A549 (cell line): Measurements from ENCODE around the gene CFL1. TPM values are rescaled to one million over a fixed set of nuclear protein-coding genes. Genes with fewer than 3 reads are reported as not detected.
"Not testable (repeated sequence)": the region's sequence is repeated elsewhere in the genome, so short reads cannot be mapped to it uniquely, and the experiment has no call there.

ENCODE experiments used
- ATAC-seq, 2 experiments: fragments of 200-7000 bp in 1 of 2; fragments of >200 bp in 1 of 2; cut with Nextera tagmentation in 1 of 2; cut with Tn5 transposase in 1 of 2; 3 replicates each; pipeline versions ENCODE4 v1.8.0 to v1.9.1; 2018 to 2020; ENCODE audit warnings: mild to moderate bottlenecking in 1 of 2, moderate library complexity in 1 of 2
- CTCF ChIA-PET: fragments of 300-600 bp; sonication (Branson Sonifier 250); formaldehyde crosslinking; extraction: SDS; loops from one replicate; lab custom pipeline; 2021; ENCODE audit warnings: antibody characterized with exemption, inconsistent platforms; lab: Yijun Ruan, JAX
- POLR2A ChIA-PET: fragments of 350-600 bp; formaldehyde crosslinking; extraction: SDS; loops from one replicate; lab custom pipeline; 2021; ENCODE audit warnings: antibody characterized with exemption, inconsistent platforms; lab: Yijun Ruan, JAX
- DNase-seq, 2 experiments: peaks; one replicate each; pipeline versions ENCODE4 v3.0.0 to v3.0.0-alpha.2; 2011 to 2016; ENCODE audit warnings: low read depth in 1 of 2, low spot score in 1 of 2
- FAIRE-seq: peaks from 2 replicates; lab custom pipeline; 2011; peaks lifted over from hg19 to GRCh38; lab: Jason Lieb, UNC
- H3K27ac ChIP-seq, 2 experiments: fragments of >200 bp; sonication (Bioruptor Twin); formaldehyde crosslinking; 3 replicates each; pipeline ENCODE4 v1.5.1; 2016 to 2017
- H3K4me1 ChIP-seq: fragments of >200 bp; sonication (Bioruptor Twin); formaldehyde crosslinking; 3 replicates; pipeline ENCODE4 v1.6.1; 2016
- H3K4me2 ChIP-seq: fragments of >200 bp; sonication (Bioruptor Twin); formaldehyde crosslinking; 3 replicates; pipeline ENCODE4 v1.6.1; 2016
- H3K4me3 ChIP-seq: fragments of >200 bp; sonication (Bioruptor Twin); formaldehyde crosslinking; 3 replicates; pipeline ENCODE4 v1.5.1; 2016
- H3K9me3 ChIP-seq: fragments of >200 bp; sonication (Bioruptor Twin); formaldehyde crosslinking; 3 replicates; pipeline ENCODE4 v1.6.1; 2016
- CBX8 ChIP-seq: fragments of 200-600 bp; sonication (generic); IDR thresholded peaks from 2 replicates; pipeline ENCODE4 v1.6.1; 2016
- EP300 ChIP-seq, 2 experiments: fragments of >200 bp; sonication (Bioruptor Twin); formaldehyde crosslinking; IDR thresholded peaks; 2 replicates in 1 of 2; 3 replicates in 1 of 2; pipeline ENCODE4 v1.6.1; 2016 to 2017
- HOXA7 ChIP-seq: fragments of 250-450 bp; sonication (Bioruptor Pico); IDR thresholded peaks from 2 replicates; pipeline ENCODE4 v1.5.0; 2020; ENCODE audit warnings: mild to moderate bottlenecking, moderate library complexity
- JUN ChIP-seq, 2 experiments: fragments of >200 bp; sonication (Bioruptor Twin); formaldehyde crosslinking; IDR thresholded peaks; 2 replicates in 1 of 2; 3 replicates in 1 of 2; pipeline ENCODE4 v1.6.1; 2016 to 2017
- KDM1A ChIP-seq: fragments of 200-600 bp; sonication (generic); IDR thresholded peaks from 2 replicates; pipeline ENCODE4 v1.6.1; 2016; ENCODE audit warnings: low read depth, mild to moderate bottlenecking
- MAX ChIP-seq: IDR thresholded peaks from 2 replicates; pipeline ENCODE4 v1.6.1; 2012
- MAZ ChIP-seq: fragments of 150-350 bp; IDR thresholded peaks from 2 replicates; pipeline ENCODE4 v1.6.1; 2014; ENCODE audit warnings: antibody characterized with exemption, low read depth, low read length, borderline replicate concordance
- NR3C1 ChIP-seq: fragments of >200 bp; sonication (Bioruptor Twin); formaldehyde crosslinking; IDR thresholded peaks from 3 replicates; pipeline ENCODE4 v1.6.1; 2017
- PHF8 ChIP-seq: fragments of 200-600 bp; sonication (generic); IDR thresholded peaks from 2 replicates; pipeline ENCODE4 v1.6.1; 2016; ENCODE audit warnings: low read depth, mild to moderate bottlenecking, antibody characterized with exemption, moderate library complexity, borderline replicate concordance
- POLR2A ChIP-seq: IDR thresholded peaks from 2 replicates; pipeline ENCODE4 v1.6.1; 2012; ENCODE audit warnings: mild to moderate bottlenecking, low read length
- POLR2AphosphoS2 ChIP-seq: conservative IDR thresholded peaks from 2 replicates; pipeline ENCODE4 v1.6.1; 2012; ENCODE audit warnings: low read length, improper control_type of control experiment, inconsistent platforms
- RAD21 ChIP-seq, 2 experiments: fragments of >200 bp in 1 of 2; sonication (Bioruptor Twin) in 1 of 2; formaldehyde crosslinking in 1 of 2; IDR thresholded peaks in 1 of 2; conservative IDR thresholded peaks in 1 of 2; 2 replicates in 1 of 2; 3 replicates in 1 of 2; pipeline ENCODE4 v1.6.1; 2012 to 2018; ENCODE audit warnings: inconsistent platforms in 1 of 2
- RARB ChIP-seq: fragments of 250-450 bp; sonication (Bioruptor Pico); IDR thresholded peaks from 2 replicates; pipeline ENCODE4 v1.8.0; 2021; ENCODE audit warnings: mild to moderate bottlenecking, moderate library complexity
- RFX5 ChIP-seq: fragments of 450-650 bp; IDR thresholded peaks from 2 replicates; pipeline ENCODE4 v1.7.1; 2014; ENCODE audit warnings: antibody characterized with exemption, mild to moderate bottlenecking, moderate library complexity
- TFCP2L1 ChIP-seq: fragments of 250-450 bp; sonication (Bioruptor Pico); IDR thresholded peaks from 2 replicates; pipeline ENCODE4 v1.5.0; 2021; ENCODE audit warnings: mild to moderate bottlenecking
- ZC3H11A ChIP-seq: fragments of 450-650 bp; IDR thresholded peaks from 2 replicates; pipeline ENCODE4 v1.6.1; 2014; ENCODE audit warnings: antibody characterized with exemption, mild to moderate bottlenecking
- WGBS: methylation state at CpG from one replicate; pipeline ENCODE4 v1.1.6; 2017; ENCODE audit errors: missing lambda C conversion rate; 5-methylcytosine and 5-hydroxymethylcytosine counted together
- polyA plus RNA-seq, 4 experiments: library from polyadenylated mRNA; depleted of rRNA in 3 of 4; stranded (reverse); fragments of >200 nt; fragmentation: RNase III in 1 of 4; extraction: RNeasy Plus Mini Kit Qiagen cat#74134 plus additional on column Dnase treatment in 1 of 4; gene quantifications; 2 replicates in 3 of 4; 3 replicates in 1 of 4; pipeline ENCODE4 v1.2.3, GENCODE V29; 2011 to 2017
- TF ChIP-seq, protein P1 (sequence below): IDR thresholded peaks from 2 replicates; pipeline ENCODE4 v1.6.1; 2012
- TF ChIP-seq, protein P2 (sequence below): fragments of >200 bp; sonication (Bioruptor Twin); formaldehyde crosslinking; IDR thresholded peaks from 3 replicates; pipeline ENCODE4 v1.6.1; 2016
- TF ChIP-seq, protein P3 (sequence below): fragments of >200 bp; sonication (Bioruptor Twin); formaldehyde crosslinking; IDR thresholded peaks from 3 replicates; pipeline ENCODE4 v1.5.1; 2016
- TF ChIP-seq, protein P4 (sequence below): IDR thresholded peaks from 2 replicates; pipeline ENCODE4 v1.6.1; 2012; ENCODE audit warnings: low read depth, borderline replicate concordance

The CFL1 gene
- polyA plus RNA-seq, 2 of the 4 experiments (the other 2 are of a cell fraction) = 1,591 to 1,780 TPM

DNA sequence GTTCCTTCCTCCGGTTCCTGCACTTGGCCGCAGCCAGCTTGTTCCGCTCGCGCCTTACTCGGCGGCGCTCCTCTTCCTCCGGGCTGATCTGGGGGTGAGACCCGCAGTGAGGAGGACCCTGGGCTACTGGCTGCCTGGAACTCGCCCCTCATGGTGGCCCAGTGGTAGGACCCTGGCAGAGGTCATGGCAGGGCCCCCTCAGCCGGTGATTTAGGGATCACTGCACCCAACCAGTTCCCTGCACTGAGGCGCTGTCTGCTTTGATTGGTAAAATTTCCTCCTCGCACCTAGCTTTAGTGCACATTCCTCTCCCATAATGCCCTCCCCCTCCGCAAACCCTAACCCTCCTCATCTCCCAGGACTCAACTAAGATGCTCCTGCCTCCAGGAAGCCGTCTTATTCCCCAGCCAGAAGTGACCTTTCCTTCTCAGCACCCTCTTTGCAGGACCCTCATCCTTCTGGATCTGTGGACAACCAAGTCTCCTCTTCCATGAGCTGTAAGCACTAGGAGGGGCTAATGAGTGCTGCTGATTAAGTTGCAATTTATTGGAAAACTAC, 36.1 kb upstream of the CFL1 start (continued):
- peak; percentile 91; the same call in 1 of the 2 replicates for TF ChIP-seq TFCP2L1

DNA sequence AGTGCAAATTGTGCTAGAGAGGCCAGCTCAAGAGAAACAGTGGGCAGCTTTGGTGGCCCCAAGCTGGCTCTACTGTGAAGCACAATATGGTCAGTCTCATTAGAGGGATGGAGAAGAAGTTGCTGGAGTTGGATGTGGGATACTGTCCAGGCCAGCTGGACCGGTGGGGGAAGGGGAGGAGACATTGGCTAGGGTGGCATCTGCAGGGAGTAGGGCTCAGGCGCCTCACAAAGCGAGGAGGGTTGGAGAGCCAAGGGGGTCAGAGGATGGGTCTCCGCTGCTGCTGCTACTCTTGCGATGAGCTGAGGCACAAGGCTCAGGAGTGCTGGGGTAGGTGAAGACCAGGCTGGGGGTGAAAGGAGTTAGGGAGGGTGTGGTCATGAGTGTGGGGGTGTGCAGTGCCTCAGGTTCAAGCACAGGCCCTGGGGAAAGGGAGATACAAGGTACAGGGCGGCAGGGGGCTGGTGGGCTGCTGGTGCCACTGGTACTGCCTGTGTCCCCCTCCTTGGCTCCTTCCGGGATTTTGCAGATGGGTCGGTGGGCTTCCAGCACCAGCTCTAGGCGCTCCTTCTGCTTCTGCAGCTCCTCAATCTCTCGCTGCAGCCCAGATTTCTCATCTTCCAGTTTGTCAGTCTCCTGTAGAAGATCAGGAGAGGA, 34.8 kb upstream of the CFL1 start:
- H3K4me2 ChIP-seq = peak overlapping the region; percentile 97; the same call in 2 of the 3 replicates
- CTCF ChIA-PET = interaction anchor here (0.7 to 20.5 kb wide), 8 partner anchors 8 to 176 kb away, joined by 3 to 618 read pairs (median 9); partner anchors contain the start of genes C11orf68, DRAP1 and FOSL1
- FAIRE-seq (no peak), ATAC-seq (no peak), DNase-seq (no peak)
- no peak overlapping the region for H3K4me3 ChIP-seq
- TF ChIP-seq POLR2AphosphoS2 = peak; percentile 47
- TF ChIP-seq CBX8 = no peak
- POLR2A ChIA-PET = interaction anchor here (3.0 to 3.2 kb wide), 2 partner anchors 9 to 23 kb away, joined by 15 to 38 read pairs; partner anchors contain the start of gene FOSL1
- no peaks in the 10 kb centered on the region for H3K9me3 ChIP-seq
- peaks cover 60% of the 10 kb centered on the region for H3K4me1 ChIP-seq
- H3K27ac ChIP-seq = peak overlapping the region in 1 of 2 experiments; percentile 96; a peak in 2 of 6 replicates
- 84% methylated on average over 10 of the region's 10 CpGs for whole genome bisulfite sequencing

- not testable (repeated sequence) for FAIRE-seq, H3K4me3 ChIP-seq, ATAC-seq, DNase-seq, H3K9me3 ChIP-seq
- WGBS = 72% methylated on average over 5 of the region's 5 CpGs
- peaks cover 58% of the 10 kb centered on the region for H3K4me1 ChIP-seq
- peak; percentile 72 for TF ChIP-seq POLR2AphosphoS2
- TF ChIP-seq, protein P1, sequence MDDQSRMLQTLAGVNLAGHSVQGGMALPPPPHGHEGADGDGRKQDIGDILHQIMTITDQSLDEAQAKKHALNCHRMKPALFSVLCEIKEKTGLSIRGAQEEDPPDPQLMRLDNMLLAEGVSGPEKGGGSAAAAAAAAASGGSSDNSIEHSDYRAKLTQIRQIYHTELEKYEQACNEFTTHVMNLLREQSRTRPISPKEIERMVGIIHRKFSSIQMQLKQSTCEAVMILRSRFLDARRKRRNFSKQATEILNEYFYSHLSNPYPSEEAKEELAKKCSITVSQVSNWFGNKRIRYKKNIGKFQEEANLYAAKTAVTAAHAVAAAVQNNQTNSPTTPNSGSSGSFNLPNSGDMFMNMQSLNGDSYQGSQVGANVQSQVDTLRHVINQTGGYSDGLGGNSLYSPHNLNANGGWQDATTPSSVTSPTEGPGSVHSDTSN = 0 out of 2 replicates have a peak, but pooled peaks have one; percentile 44
- ChIA-PET POLR2A (interaction anchor here (0.9 to 4.3 kb wide), 4 partner anchors 9 to 26 kb away, joined by 3 to 38 read pairs (median 14); partner anchors contain the start of gene FOSL1), CTCF (interaction anchor here (0.7 to 20.5 kb wide), 10 partner anchors 8 to 180 kb away, joined by 3 to 618 read pairs (median 9); partner anchors contain the start of genes C11orf68, DRAP1, FOSL1 and KAT5)
- peak overlapping the region in 1 of 2 experiments; percentile 96; a peak in 3 of 6 replicates for H3K27ac ChIP-seq
- H3K4me2 ChIP-seq = peak overlapping the region; percentile 97
Observed at GRCh38 chr11:65892137-65892540, 34.2 kb upstream of the CFL1 start.

DNA sequence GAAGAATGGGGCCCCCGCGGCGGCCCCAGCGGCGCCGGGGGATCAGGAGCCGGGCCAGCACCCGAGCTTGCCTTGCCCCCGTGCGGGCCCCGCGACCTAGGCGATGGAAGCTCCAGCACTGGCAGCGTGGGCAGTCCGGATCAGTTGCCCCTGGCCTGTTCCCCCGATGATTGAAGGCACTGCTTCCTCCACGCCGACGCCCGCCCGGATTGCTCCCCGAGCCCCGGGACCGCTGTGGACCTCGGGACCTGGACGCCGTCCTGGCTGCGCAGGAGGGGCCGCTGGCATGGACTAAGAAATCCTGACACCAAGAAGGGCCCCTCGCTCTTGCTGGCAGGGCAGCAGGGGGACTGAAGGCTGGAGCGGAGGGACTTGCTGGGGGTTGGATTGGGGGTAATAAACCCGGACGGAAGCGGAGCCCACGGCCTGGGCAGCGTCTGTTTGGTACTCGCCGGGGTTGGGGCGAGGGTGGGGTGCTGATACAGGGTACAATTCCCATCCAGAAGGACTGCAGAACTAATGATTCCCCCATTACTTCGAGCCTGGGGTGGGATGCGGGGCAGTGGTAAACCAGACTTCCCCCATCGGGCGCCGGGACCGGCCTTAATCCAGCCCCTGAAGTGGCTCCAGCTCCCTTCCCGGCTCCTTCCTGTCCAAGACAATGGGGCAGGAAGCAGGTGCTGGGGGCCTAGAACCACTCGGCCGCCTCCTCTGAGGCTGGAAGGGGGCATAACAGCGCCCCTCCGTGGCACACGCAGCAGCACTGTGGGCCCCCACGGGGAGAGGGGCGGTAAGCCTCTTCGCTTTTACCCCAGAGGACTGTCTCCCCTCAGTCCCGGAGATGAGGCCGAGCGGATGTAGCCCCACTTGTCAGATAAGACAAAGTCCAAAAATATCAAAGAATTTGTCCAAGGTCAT, 33.5 kb upstream of the CFL1 start:
- H3K9me3 ChIP-seq = no peaks in the 10 kb centered on the region
- peak overlapping the region; percentile 87 to 96 for H3K27ac ChIP-seq
- peak in 1 of 2 experiments; percentile 2; a peak in 5 of 6 replicates for ATAC-seq
- ChIA-PET CTCF (interaction anchor here (0.5 to 20.5 kb wide), 16 partner anchors 12 to 187 kb away, joined by 3 to 618 read pairs (median 4); partner anchors contain the start of genes C11orf68, CFL1, CTSW and DRAP1), POLR2A (interaction anchor here (0.5 to 4.3 kb wide), 12 partner anchors 7 to 179 kb away, joined by 3 to 38 read pairs (median 9); partner anchors contain the start of genes C11orf68, CFL1, FOSL1 and KAT5)
- DNase-seq = peak; percentile 43 to 52
- H3K4me3 ChIP-seq = peak overlapping the region; percentile 69
- WGBS = 23% methylated on average over 24 of the region's 57 CpGs
- FAIRE-seq = no peak
- H3K4me1 ChIP-seq = peaks cover 58% of the 10 kb centered on the region
- peak overlapping the region; percentile 97 for H3K4me2 ChIP-seq
- peak; percentile 7; the same call in 1 of the 2 replicates for TF ChIP-seq POLR2A
- TF ChIP-seq HOXA7 (CRISPR knock-in tag) = peak; percentile 89
- TF ChIP-seq, protein P2, sequence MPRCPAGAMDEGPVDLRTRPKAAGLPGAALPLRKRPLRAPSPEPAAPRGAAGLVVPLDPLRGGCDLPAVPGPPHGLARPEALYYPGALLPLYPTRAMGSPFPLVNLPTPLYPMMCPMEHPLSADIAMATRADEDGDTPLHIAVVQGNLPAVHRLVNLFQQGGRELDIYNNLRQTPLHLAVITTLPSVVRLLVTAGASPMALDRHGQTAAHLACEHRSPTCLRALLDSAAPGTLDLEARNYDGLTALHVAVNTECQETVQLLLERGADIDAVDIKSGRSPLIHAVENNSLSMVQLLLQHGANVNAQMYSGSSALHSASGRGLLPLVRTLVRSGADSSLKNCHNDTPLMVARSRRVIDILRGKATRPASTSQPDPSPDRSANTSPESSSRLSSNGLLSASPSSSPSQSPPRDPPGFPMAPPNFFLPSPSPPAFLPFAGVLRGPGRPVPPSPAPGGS = no peak
- TF ChIP-seq, protein P3, sequence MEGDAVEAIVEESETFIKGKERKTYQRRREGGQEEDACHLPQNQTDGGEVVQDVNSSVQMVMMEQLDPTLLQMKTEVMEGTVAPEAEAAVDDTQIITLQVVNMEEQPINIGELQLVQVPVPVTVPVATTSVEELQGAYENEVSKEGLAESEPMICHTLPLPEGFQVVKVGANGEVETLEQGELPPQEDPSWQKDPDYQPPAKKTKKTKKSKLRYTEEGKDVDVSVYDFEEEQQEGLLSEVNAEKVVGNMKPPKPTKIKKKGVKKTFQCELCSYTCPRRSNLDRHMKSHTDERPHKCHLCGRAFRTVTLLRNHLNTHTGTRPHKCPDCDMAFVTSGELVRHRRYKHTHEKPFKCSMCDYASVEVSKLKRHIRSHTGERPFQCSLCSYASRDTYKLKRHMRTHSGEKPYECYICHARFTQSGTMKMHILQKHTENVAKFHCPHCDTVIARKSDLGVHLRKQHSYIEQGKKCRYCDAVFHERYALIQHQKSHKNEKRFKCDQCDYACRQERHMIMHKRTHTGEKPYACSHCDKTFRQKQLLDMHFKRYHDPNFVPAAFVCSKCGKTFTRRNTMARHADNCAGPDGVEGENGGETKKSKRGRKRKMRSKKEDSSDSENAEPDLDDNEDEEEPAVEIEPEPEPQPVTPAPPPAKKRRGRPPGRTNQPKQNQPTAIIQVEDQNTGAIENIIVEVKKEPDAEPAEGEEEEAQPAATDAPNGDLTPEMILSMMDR = peak; percentile 33; the same call in 2 of the 3 replicates
- no peak for TF ChIP-seq RFX5
- peak; percentile 5; the same call in 1 of the 2 replicates for TF ChIP-seq MAX
- TF ChIP-seq PHF8 = no peak
- TF ChIP-seq CBX8 = no peak
- peak; percentile 14 for TF ChIP-seq RARB (CRISPR knock-in tag)
- no peak for TF ChIP-seq NR3C1
- TF ChIP-seq RAD21 (conservative IDR thresholded peaks at IDR 0.05 in 1 of 2, IDR thresholded peaks at IDR 0.05 in 1 of 2) = 0 out of 5 replicates have a peak, but pooled peaks of 1 of the 2 experiments have one; percentile 2
- TF ChIP-seq MAZ = no peak
- TF ChIP-seq TFCP2L1 = peak; percentile 96; the same call in 1 of the 2 replicates
- TF ChIP-seq, protein P4, sequence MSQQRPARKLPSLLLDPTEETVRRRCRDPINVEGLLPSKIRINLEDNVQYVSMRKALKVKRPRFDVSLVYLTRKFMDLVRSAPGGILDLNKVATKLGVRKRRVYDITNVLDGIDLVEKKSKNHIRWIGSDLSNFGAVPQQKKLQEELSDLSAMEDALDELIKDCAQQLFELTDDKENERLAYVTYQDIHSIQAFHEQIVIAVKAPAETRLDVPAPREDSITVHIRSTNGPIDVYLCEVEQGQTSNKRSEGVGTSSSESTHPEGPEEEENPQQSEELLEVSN = 0 out of 2 replicates have a peak, but pooled peaks have one; percentile 45
- TF ChIP-seq ZC3H11A = no peak
- peak in 1 of 2 experiments; percentile 60; a peak in 3 of 5 replicates for TF ChIP-seq JUN (IDR thresholded peaks at IDR 0.05)
- TF ChIP-seq KDM1A = no peak
- no peak for TF ChIP-seq EP300 (IDR thresholded peaks at IDR 0.05)
